SK-N-SH treated with all-trans-retinoic acid at 6 μM for 48 hours (cell line): ENCODE measurements around the gene APOL2.

ENCODE experiments used
- ESRRG ChIP-seq: fragments of 250-450 bp; sonication (Bioruptor Pico); IDR thresholded peaks from 2 replicates; pipeline ENCODE4 v1.6.1; 2021; ENCODE audit warnings: mild to moderate bottlenecking
- GLIS3 ChIP-seq: fragments of 250-450 bp; sonication (Bioruptor Pico); IDR thresholded peaks from 2 replicates; pipeline ENCODE4 v1.5.0; 2020; ENCODE audit warnings: mild to moderate bottlenecking, moderate library complexity
- OSR1 ChIP-seq: fragments of 250-450 bp; sonication (Bioruptor Pico); IDR thresholded peaks from 2 replicates; pipeline ENCODE4 v1.8.0; 2022; ENCODE audit warnings: moderate library complexity, mild to moderate bottlenecking, inconsistent platforms
- RARB ChIP-seq: fragments of 250-450 bp; sonication (Bioruptor Pico); IDR thresholded peaks from 2 replicates; pipeline ENCODE4 v1.8.0; 2021; ENCODE audit warnings: mild to moderate bottlenecking, moderate library complexity
- SNAI2 ChIP-seq: fragments of 250-450 bp; sonication (Bioruptor Pico); IDR thresholded peaks from 2 replicates; pipeline ENCODE4 v1.5.0; 2020; ENCODE audit warnings: mild to moderate bottlenecking, moderate library complexity
- ZC3H10 ChIP-seq: fragments of 250-450 bp; sonication (Bioruptor Pico); IDR thresholded peaks from 2 replicates; pipeline ENCODE4 v1.5.1; 2021; ENCODE audit warnings: mild to moderate bottlenecking, moderate library complexity
- ZFP3 ChIP-seq: fragments of 250-450 bp; sonication (Bioruptor Pico); IDR thresholded peaks from 2 replicates; pipeline ENCODE4 v1.5.0; 2020; ENCODE audit warnings: mild to moderate bottlenecking, moderate library complexity
- ZFP30 ChIP-seq: fragments of 450-650 bp; formaldehyde crosslinking; IDR thresholded peaks from 2 replicates; pipeline ENCODE4 v1.5.0; 2022; ENCODE audit warnings: mild to moderate bottlenecking, moderate library complexity
- ZNF565 ChIP-seq: fragments of 450-650 bp; formaldehyde crosslinking; conservative IDR thresholded peaks from 2 replicates; pipeline ENCODE4 v1.5.0; 2020; ENCODE audit warnings: low read depth, mild to moderate bottlenecking, moderate library complexity
- ZNF70 ChIP-seq: fragments of 450-650 bp; formaldehyde crosslinking; IDR thresholded peaks from 2 replicates; pipeline ENCODE4 v1.5.0; 2020; ENCODE audit warnings: mild to moderate bottlenecking, moderate library complexity
- TF ChIP-seq, protein P1 (sequence below): fragments of 250-450 bp; sonication (Bioruptor Pico); IDR thresholded peaks from 2 replicates; pipeline ENCODE4 v1.5.1; 2020; ENCODE audit warnings: low read depth, mild to moderate bottlenecking, moderate library complexity
- TF ChIP-seq, protein P2 (sequence below): fragments of 250-450 bp; sonication (Bioruptor Pico); IDR thresholded peaks from 2 replicates; pipeline ENCODE4 v1.8.0; 2021; ENCODE audit warnings: low read depth, mild to moderate bottlenecking, moderate library complexity, borderline replicate concordance
- TF ChIP-seq, protein P3 (sequence below): fragments of 250-450 bp; sonication (Bioruptor Pico); IDR thresholded peaks from 2 replicates; pipeline ENCODE4 v1.5.1; 2021; ENCODE audit warnings: mild to moderate bottlenecking, moderate library complexity
- TF ChIP-seq, protein P4 (sequence below): fragments of 250-450 bp; sonication (Bioruptor Pico); IDR thresholded peaks from 2 replicates; pipeline ENCODE4 v1.8.0; 2020; ENCODE audit warnings: mild to moderate bottlenecking, moderate library complexity, borderline replicate concordance

DNA sequence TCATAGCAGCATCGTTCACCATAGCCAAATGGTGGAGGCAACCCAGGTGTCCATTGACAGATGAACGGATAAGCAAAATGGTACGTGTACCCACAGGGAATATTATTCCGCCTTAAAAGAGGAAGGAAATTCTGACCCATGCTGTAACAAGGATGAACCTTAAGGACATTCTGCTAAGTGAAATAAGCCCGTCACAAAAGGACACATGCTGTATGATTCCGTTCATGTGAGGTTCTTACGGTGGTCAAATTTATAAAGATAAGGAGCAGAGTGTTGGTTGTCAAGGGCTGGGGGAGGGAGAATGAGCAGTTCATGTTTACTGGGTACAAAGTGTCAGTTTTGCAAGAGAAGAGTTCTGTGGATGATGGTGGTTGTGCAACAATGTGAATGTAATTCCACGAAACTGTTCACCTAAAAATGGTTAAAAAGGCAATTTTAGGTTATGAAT, 39.9 kb upstream of the APOL2 start:
- TF ChIP-seq ZFP30 (CRISPR knock-in tag) = no peak
- TF ChIP-seq, protein P1, sequence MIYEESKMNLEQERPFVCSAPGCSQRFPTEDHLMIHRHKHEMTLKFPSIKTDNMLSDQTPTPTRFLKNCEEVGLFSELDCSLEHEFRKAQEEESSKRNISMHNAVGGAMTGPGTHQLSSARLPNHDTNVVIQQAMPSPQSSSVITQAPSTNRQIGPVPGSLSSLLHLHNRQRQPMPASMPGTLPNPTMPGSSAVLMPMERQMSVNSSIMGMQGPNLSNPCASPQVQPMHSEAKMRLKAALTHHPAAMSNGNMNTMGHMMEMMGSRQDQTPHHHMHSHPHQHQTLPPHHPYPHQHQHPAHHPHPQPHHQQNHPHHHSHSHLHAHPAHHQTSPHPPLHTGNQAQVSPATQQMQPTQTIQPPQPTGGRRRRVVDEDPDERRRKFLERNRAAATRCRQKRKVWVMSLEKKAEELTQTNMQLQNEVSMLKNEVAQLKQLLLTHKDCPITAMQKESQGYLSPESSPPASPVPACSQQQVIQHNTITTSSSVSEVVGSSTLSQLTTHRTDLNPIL (CRISPR knock-in tag) = no peak
- TF ChIP-seq ZC3H10 (CRISPR knock-in tag) = no peak
- no peak for TF ChIP-seq ZNF70 (CRISPR knock-in tag)
- TF ChIP-seq, protein P2, sequence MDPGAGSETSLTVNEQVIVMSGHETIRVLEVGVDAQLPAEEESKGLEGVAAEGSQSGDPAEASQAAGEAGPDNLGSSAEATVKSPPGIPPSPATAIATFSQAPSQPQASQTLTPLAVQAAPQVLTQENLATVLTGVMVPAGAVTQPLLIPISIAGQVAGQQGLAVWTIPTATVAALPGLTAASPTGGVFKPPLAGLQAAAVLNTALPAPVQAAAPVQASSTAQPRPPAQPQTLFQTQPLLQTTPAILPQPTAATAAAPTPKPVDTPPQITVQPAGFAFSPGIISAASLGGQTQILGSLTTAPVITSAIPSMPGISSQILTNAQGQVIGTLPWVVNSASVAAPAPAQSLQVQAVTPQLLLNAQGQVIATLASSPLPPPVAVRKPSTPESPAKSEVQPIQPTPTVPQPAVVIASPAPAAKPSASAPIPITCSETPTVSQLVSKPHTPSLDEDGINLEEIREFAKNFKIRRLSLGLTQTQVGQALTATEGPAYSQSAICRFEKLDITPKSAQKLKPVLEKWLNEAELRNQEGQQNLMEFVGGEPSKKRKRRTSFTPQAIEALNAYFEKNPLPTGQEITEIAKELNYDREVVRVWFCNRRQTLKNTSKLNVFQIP (CRISPR knock-in tag) = no peak
- no peak for TF ChIP-seq OSR1 (CRISPR knock-in tag)
- TF ChIP-seq GLIS3 (CRISPR knock-in tag) = no peak
- TF ChIP-seq, protein P3, sequence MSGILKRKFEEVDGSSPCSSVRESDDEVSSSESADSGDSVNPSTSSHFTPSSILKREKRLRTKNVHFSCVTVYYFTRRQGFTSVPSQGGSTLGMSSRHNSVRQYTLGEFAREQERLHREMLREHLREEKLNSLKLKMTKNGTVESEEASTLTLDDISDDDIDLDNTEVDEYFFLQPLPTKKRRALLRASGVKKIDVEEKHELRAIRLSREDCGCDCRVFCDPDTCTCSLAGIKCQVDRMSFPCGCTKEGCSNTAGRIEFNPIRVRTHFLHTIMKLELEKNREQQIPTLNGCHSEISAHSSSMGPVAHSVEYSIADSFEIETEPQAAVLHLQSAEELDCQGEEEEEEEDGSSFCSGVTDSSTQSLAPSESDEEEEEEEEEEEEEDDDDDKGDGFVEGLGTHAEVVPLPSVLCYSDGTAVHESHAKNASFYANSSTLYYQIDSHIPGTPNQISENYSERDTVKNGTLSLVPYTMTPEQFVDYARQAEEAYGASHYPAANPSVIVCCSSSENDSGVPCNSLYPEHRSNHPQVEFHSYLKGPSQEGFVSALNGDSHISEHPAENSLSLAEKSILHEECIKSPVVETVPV = no peak
- no peak for TF ChIP-seq ESRRG (CRISPR knock-in tag)
- TF ChIP-seq SNAI2 = no peak
- TF ChIP-seq, protein P4, sequence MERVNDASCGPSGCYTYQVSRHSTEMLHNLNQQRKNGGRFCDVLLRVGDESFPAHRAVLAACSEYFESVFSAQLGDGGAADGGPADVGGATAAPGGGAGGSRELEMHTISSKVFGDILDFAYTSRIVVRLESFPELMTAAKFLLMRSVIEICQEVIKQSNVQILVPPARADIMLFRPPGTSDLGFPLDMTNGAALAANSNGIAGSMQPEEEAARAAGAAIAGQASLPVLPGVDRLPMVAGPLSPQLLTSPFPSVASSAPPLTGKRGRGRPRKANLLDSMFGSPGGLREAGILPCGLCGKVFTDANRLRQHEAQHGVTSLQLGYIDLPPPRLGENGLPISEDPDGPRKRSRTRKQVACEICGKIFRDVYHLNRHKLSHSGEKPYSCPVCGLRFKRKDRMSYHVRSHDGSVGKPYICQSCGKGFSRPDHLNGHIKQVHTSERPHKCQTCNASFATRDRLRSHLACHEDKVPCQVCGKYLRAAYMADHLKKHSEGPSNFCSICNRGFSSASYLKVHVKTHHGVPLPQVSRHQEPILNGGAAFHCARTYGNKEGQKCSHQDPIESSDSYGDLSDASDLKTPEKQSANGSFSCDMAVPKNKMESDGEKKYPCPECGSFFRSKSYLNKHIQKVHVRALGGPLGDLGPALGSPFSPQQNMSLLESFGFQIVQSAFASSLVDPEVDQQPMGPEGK = no peak
- TF ChIP-seq ZNF565 = no peak
- TF ChIP-seq ZFP3 (CRISPR knock-in tag) = no peak
- TF ChIP-seq RARB = no peak
